ENCODE results near the gene USPL1.

- TF ChIP-seq NR3C1 (CRISPR knock-in tag; conservative IDR thresholded peaks at IDR 0.05; ENCODE audit: low read depth): no peak
- TF ChIP-seq, protein P1, sequence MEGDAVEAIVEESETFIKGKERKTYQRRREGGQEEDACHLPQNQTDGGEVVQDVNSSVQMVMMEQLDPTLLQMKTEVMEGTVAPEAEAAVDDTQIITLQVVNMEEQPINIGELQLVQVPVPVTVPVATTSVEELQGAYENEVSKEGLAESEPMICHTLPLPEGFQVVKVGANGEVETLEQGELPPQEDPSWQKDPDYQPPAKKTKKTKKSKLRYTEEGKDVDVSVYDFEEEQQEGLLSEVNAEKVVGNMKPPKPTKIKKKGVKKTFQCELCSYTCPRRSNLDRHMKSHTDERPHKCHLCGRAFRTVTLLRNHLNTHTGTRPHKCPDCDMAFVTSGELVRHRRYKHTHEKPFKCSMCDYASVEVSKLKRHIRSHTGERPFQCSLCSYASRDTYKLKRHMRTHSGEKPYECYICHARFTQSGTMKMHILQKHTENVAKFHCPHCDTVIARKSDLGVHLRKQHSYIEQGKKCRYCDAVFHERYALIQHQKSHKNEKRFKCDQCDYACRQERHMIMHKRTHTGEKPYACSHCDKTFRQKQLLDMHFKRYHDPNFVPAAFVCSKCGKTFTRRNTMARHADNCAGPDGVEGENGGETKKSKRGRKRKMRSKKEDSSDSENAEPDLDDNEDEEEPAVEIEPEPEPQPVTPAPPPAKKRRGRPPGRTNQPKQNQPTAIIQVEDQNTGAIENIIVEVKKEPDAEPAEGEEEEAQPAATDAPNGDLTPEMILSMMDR (IDR thresholded peaks at IDR 0.05): no peak
These were observed 84.3 kb downstream of the USPL1 start for GRCh38 chr13:30702006-30702405.

All from WTC11 (cell line).